ENCODE data around the gene TRAPPC11. TPM values are rescaled to one million over a fixed set of nuclear protein-coding genes. Genes with fewer than 3 reads are reported as not detected.

Gene TRAPPC11
- total RNA-seq, 1 donor from 2014 or later, result 89.2 TPM

- DNase-seq, result no peak
These were observed 99.8 kb downstream of the TRAPPC11 start for GRCh38 chr4:183758758-183759447.

DNA sequence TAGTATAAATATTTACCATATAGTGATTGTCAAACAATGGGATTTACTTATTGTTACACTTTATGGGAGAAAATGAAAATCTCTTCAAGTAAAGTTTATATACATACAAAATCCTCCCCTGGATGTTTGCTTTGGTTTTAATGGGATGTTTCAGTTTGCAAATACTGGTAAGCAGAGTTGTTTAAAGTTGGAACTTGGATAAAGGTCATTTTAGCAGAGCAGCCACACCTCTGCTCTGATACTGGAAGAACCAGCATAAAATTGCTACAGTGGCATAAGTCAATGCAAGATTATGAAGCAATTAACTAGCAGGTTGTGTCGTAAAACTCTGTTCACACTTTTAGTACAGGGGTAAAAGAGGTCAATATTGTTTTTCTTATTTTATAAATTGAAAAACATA lies 101.2 kb downstream of the TRAPPC11 start:
- no peak for DNase-seq

Small RNA genes lying within 50 kb of the gene (small RNA-seq; reads per million reads assigned to genes)
- gene RNU6-1053P (not detected), gene RNU6-335P (not detected), gene RNU6-479P (not detected)

Other genes with a start within 250 kb of the TRAPPC11 start
- gene CDKN2AIP, start 214.7 kb upstream of the TRAPPC11 start, total RNA-seq, result 28.5 TPM
- 26.4 TPM for gene ING2, start 154.2 kb upstream of the TRAPPC11 start, total RNA-seq
- gene RWDD4, start 108 bp upstream of the TRAPPC11 start, total RNA-seq, result 18.7 TPM
- gene STOX2, start 246.0 kb downstream of the TRAPPC11 start, total RNA-seq, result 42.3 TPM